Heart left ventricle (tissue), 16 donors: Measurements from ENCODE around the gene ANKRA2. TPM values are rescaled to one million over a fixed set of nuclear protein-coding genes. Genes with fewer than 3 reads are reported as not detected.

Experiments
- ATAC-seq, 4 donors: fragments of 200-7000 bp; cut with Tn5 transposase; one replicate each; pipeline ENCODE4 v1.9.1; 2020 to 2022; ENCODE audit warnings: moderate library complexity in 4 of 4, mild to moderate bottlenecking in 3 of 4, moderate number of reproducible peaks in 1 of 4
- DNase-seq, 5 donors: peaks; one replicate each; pipeline ENCODE4 v3.0.0-alpha.2; 2020
- H3K27ac ChIP-seq, 12 donors: fragments of 200-600 bp; sonication (generic) in 4 of 12; one replicate each; pipeline versions ENCODE4 v1.5.0 to v1.8.0; 2016 to 2022; ENCODE audit warnings: mild to moderate bottlenecking in 2 of 12
- H3K27me3 ChIP-seq, 9 donors: fragments of 200-600 bp; sonication (generic) in 2 of 9; one replicate each; pipeline versions ENCODE4 v1.5.1 to v1.8.0; 2016 to 2022; ENCODE audit warnings: mild to moderate bottlenecking in 3 of 9
- H3K36me3 ChIP-seq, 9 donors: fragments of 200-600 bp; sonication (generic) in 2 of 9; one replicate each; pipeline versions ENCODE4 v1.5.0 to v1.8.0; 2018 to 2022; ENCODE audit warnings: mild to moderate bottlenecking in 2 of 9
- H3K4me1 ChIP-seq, 12 donors: fragments of 200-600 bp; sonication (generic) in 4 of 12; one replicate each; pipeline versions ENCODE4 v1.5.0 to v1.8.0; 2016 to 2022; ENCODE audit warnings: mild to moderate bottlenecking in 3 of 12
- H3K4me3 ChIP-seq, 12 donors: fragments of 200-600 bp; sonication (generic) in 4 of 12; one replicate each; pipeline versions ENCODE4 v1.5.0 to v1.8.0; 2017 to 2022; ENCODE audit warnings: mild to moderate bottlenecking in 9 of 12, moderate library complexity in 4 of 12
- H3K9me3 ChIP-seq, 12 donors: fragments of 200-600 bp; sonication (generic) in 4 of 12; one replicate each; pipeline versions ENCODE4 v1.5.0 to v1.8.0; 2016 to 2022; ENCODE audit warnings: mild to moderate bottlenecking in 1 of 12
- POLR2A ChIP-seq, 2 donors: fragments of 450-650 bp; IDR thresholded peaks; one replicate each; pipeline ENCODE4 v1.6.1; 2017; ENCODE audit warnings: antibody characterized with exemption in 2 of 2, mild to moderate bottlenecking in 2 of 2, moderate library complexity in 2 of 2
- WGBS, 4 donors: extraction: QIAGEN DNeasy Blood & Tissue Kit in 2 of 4; methylation state at CpG; one replicate each; pipeline versions ENCODE4 v1.1.5 to v1.1.7; 2013 to 2018; 5-methylcytosine and 5-hydroxymethylcytosine counted together
- intact Hi-C, 10 donors: fragments of 100-400 bp; cut with DNase I; formaldehyde crosslinking; loops; one replicate each; pipeline versions ENCODE4 v1.11.1 to v1.14.2; 2022
- polyA plus RNA-seq, 2 donors: library from polyadenylated mRNA; stranded (reverse); fragments of 200-250 nt; gene quantifications; one replicate each; pipeline ENCODE4 v1.2.3, GENCODE V29; 2013
- total RNA-seq, 9 donors: library from RNA; depleted of rRNA in 2 of 9; stranded (reverse); fragments of >200 nt in 2 of 9; fragmentation: NEBNext Ultra II Directional in 3 of 9; extraction: Animal tissue kit (Norgen Biotek cat#: 25700) in 3 of 9; gene quantifications; one replicate each; pipeline versions ENCODE4 v1.1.0 to v1.2.4, GENCODE V29; 2016 to 2023
- TF ChIP-seq, protein P1 (sequence below), 12 donors: fragments of 200-600 bp; sonication (generic) in 4 of 12; IDR thresholded peaks; one replicate each; pipeline versions ENCODE4 v1.5.0 to v1.8.0; 2018 to 2022; ENCODE audit warnings: antibody characterized with exemption in 12 of 12, mild to moderate bottlenecking in 5 of 12
- donor health status: ischemic (EF 13 %, LVEDD 7.1; RV severe dilation, severe dysfunction).
- donor health status: healthy with polysubstance abuse.
- donor health status: DM: no; HTN: yes; CAD: no.
- donor health status: DM: no; HTN: no; CAD: no.
- donor health status: ischemic (EF 25% LVEDD 6.9; RV normal size, moderate dysfunction).
- donor health status: ischemic (EF 25% LVEDD 5.7; RV mildly dilated, moderate dysfunction).
- donor health status: healthy.
- donor health status: DM: yes; HTN: yes; CAD: no.
- donor health status: ischemic (EF 35%, LVEDD 5.7; RV mildly dilated, moderate dysfunction).
- donor health status: nonischemic (EF 11% LVEDD 7.7; RV severe dilation, severe dysfunction).
- donor health status: DM: yes; HTN: yes; CAD: no.
- donor health status: PGD.
- donor health status: ischemic (EF 29% LVEDD 5.4; RV normal size, mild dysfunction).
- donor health status: nonischemic (EF 23%, LVEDD 6.1; RV moderate dilation, normal function).

Gene ANKRA2
- total and polyA plus RNA-seq, 11 donors, result 6.2 to 14.9 (median 11.3) TPM

DNA sequence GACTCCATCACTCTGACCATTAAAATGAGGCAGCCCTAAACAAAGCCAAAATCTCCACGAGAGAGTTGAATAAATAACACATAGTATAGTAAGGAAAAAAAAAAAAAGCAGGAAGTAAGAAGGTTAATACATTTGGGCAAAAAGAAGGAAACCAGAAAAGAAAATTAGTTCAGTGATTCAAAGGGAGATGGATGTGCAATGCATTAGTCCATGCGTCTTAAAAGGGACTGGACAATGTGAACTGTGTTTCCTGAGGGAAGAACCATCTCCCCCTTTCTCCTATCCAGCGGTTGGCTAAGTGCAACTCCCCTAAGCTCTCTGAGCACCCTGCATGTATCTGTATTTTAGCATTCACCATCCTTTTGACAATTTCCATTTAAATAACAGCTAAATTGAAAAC lies 1.4 kb downstream of the ANKRA2 start:
- TF ChIP-seq POLR2A (IDR thresholded peaks at IDR 0.05), result no peak
- TF ChIP-seq, protein P1, sequence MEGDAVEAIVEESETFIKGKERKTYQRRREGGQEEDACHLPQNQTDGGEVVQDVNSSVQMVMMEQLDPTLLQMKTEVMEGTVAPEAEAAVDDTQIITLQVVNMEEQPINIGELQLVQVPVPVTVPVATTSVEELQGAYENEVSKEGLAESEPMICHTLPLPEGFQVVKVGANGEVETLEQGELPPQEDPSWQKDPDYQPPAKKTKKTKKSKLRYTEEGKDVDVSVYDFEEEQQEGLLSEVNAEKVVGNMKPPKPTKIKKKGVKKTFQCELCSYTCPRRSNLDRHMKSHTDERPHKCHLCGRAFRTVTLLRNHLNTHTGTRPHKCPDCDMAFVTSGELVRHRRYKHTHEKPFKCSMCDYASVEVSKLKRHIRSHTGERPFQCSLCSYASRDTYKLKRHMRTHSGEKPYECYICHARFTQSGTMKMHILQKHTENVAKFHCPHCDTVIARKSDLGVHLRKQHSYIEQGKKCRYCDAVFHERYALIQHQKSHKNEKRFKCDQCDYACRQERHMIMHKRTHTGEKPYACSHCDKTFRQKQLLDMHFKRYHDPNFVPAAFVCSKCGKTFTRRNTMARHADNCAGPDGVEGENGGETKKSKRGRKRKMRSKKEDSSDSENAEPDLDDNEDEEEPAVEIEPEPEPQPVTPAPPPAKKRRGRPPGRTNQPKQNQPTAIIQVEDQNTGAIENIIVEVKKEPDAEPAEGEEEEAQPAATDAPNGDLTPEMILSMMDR (IDR thresholded peaks at IDR 0.05), result no peak
- 27 to 40% (median 30%) methylated on average over 3 of the region's 3 CpGs for WGBS, 4 donors
- no peak for ATAC-seq
- no peaks in the 10 kb centered on the region for H3K27me3 ChIP-seq
- H3K36me3 ChIP-seq, result peaks cover 0 to 50% (median 43%) of the 10 kb centered on the region in 9 donors
- intact Hi-C loops, result loop anchor here in 1 of 10 donors (10.0 kb wide), 1 partner anchor 1121 kb away; the partner anchor contains the start of gene HEXB
- no peaks in the 10 kb centered on the region for H3K9me3 ChIP-seq
- peak overlapping the region in 10 of 12 donors; percentile 68 to 91 (median 79) for H3K4me3 ChIP-seq
- no peak for DNase-seq
- H3K4me1 ChIP-seq, result peaks cover 0 to 38% (median 30%) of the 10 kb centered on the region in 12 donors
- peak overlapping the region in 5 of 12 donors; percentile 92 to 95 (median 95) for H3K27ac ChIP-seq

DNA sequence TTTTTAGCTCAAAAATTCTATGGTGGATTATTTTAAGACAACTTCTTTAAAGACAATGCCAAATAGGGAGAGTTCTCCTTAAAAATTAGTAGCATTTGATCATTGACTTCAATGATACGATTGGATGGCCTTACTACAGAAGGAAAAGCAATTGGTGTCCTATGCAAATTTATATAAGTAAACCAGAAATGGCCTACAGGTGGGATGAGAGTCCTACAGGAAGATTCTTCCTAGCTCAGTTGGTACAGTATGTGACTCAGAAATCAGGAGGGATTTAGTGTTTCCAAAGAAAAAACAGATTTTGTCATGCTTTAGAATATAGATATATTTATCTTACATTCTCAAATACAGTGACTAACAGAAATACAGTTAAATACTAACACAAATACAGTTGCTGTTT lies 6.5 kb downstream of the ANKRA2 start:
- Histone ChIP-seq H3K9me3 (no peaks in the 10 kb centered on the region), H3K4me3 (no peak overlapping the region), H3K36me3 (peaks cover 0 to 94% (median 82%) of the 10 kb centered on the region in 9 donors), H3K27me3 (no peaks in the 10 kb centered on the region), H3K27ac (no peak overlapping the region), H3K4me1 (peaks cover 0 to 16% (median 11%) of the 10 kb centered on the region in 12 donors)
- ATAC-seq (no peak), DNase-seq (no peak)
- intact Hi-C loops, result no loop called here
- WGBS, 4 donors, result 85 to 92% (median 86%) methylated on average over 1 of the region's 1 CpG
- TF ChIP-seq POLR2A (IDR thresholded peaks at IDR 0.05), result no peak
- TF ChIP-seq, protein P1 (IDR thresholded peaks at IDR 0.05), result no peak

DNA sequence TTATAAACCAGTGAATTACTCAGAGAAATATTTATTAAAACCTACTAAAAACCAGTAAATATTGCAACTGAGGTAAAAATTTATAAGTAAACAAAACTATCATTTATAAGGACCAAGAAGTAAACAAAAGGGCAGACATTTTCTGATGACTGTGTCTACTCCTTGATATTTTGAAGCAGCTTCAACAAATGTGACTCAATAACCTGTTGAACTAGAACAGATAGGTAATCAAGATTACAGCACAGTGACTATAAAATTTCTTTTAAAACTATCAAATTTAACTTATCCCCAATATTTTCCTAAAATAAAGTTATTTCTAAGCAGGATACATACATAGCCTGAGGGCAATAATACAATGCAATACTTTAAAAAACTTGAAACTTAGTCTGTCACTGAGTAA lies 12.8 kb downstream of the ANKRA2 start:
- no peak overlapping the region for H3K27ac ChIP-seq

GRCh38 chr5:73550016-73550415 lies 15.4 kb downstream of the ANKRA2 start:
- TF ChIP-seq, protein P1 (IDR thresholded peaks at IDR 0.05), result no peak
- no peak for TF ChIP-seq POLR2A (IDR thresholded peaks at IDR 0.05)
- ATAC-seq, result no peak
- H3K27ac ChIP-seq, result no peak overlapping the region
- H3K4me1 ChIP-seq, result peaks cover 0 to 2% (median 0%) of the 10 kb centered on the region in 12 donors
- H3K36me3 ChIP-seq, result peaks cover 0 to 43% (median 35%) of the 10 kb centered on the region in 9 donors
- no peak for DNase-seq
- WGBS, 4 donors, result 83 to 94% (median 88%) methylated on average over 1 of the region's 1 CpG
- H3K27me3 ChIP-seq, result no peaks in the 10 kb centered on the region
- intact Hi-C loops, result no loop called here
- no peaks in the 10 kb centered on the region for H3K9me3 ChIP-seq
- H3K4me3 ChIP-seq, result no peak overlapping the region

More for the DNA sequence above, 12.8 kb downstream of the ANKRA2 start:
- Histone ChIP-seq H3K4me3 (no peak overlapping the region), H3K27me3 (no peaks in the 10 kb centered on the region), H3K36me3 (peaks cover 0 to 69% (median 61%) of the 10 kb centered on the region in 9 donors), H3K9me3 (no peaks in the 10 kb centered on the region), H3K4me1 (no peaks in the 10 kb centered on the region)
- no peak for ATAC-seq
- no peak for DNase-seq
- intact Hi-C loops, result no loop called here
- no peak for TF ChIP-seq POLR2A (IDR thresholded peaks at IDR 0.05)
- TF ChIP-seq, protein P1 (IDR thresholded peaks at IDR 0.05), result no peak
